WERI-Rb-1 (cell line): ENCODE measurements around the gene NACC2.

ENCODE experiments used
- DNase-seq: peaks from one replicate; pipeline ENCODE4 v3.0.0-alpha.2; 2020
- H3K27ac ChIP-seq: fragments of 250-450 bp; sonication (Bioruptor Pico); 2 replicates; pipeline ENCODE4 v1.5.1; 2020; ENCODE audit warnings: mild to moderate bottlenecking, moderate library complexity
- H3K27me3 ChIP-seq: fragments of 250-450 bp; sonication (Bioruptor Pico); 2 replicates; pipeline ENCODE4 v1.5.1; 2021; ENCODE audit warnings: mild to moderate bottlenecking, low read depth, moderate library complexity; ENCODE audit not compliant: insufficient read depth, severe bottlenecking
- H3K36me3 ChIP-seq: fragments of 250-450 bp; sonication (Bioruptor Pico); 2 replicates; pipeline ENCODE4 v1.5.1; 2020; ENCODE audit warnings: mild to moderate bottlenecking, moderate library complexity
- H3K4me3 ChIP-seq: 2 replicates; pipeline ENCODE4 v1.5.1; 2011; ENCODE audit warnings: low read depth, mild to moderate bottlenecking, control low read depth, low read length
- H3K9me3 ChIP-seq: fragments of 250-450 bp; sonication (Bioruptor Pico); 2 replicates; pipeline ENCODE4 v1.5.1; 2021; ENCODE audit warnings: mild to moderate bottlenecking, moderate library complexity; ENCODE audit not compliant: severe bottlenecking
- TF ChIP-seq, protein P1 (sequence below): IDR thresholded peaks from 2 replicates; pipeline ENCODE4 v1.5.1; 2011; ENCODE audit warnings: low read depth, mild to moderate bottlenecking, control low read depth, inconsistent platforms, low read length

The NACC2 gene

DNA sequence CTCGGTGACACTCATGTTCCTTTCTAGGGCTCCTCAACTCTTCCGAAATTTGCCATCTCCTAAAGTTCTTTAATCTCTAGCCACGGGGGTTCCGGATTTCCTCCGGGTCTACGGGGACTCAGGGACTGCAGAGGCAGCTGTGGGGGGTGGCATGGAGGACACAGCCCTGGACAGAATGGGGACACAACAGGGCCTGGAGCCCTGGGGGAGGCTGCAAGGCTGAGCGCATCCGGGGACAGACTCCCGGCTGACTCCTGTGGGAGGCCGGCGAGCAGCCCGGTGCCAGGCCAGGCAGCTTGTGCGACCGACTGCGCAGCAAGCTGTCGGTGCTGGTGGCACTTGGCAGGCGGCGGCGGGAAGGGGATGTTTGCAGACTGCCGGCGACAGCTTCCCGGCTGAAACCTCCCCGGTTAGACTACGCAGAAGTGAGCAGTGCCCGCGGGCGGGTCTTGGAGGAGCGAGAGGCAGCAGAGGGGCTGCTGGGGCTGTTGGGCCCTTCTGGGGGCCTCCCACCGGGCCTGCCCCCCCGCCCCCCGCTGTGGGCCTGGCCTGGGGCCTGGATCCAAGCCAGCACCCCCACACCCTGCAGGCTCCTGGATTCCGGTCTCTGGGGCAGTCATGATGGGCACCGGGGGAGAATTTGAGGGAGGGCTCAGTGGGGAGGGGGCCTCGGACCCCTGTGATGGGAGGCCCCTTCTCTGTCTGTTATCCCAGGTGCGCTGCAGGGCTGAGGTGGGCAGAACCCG lies 105.2 kb downstream of the NACC2 start:
- Histone ChIP-seq H3K36me3 (no peaks in the 10 kb centered on the region), H3K4me3 (no peak overlapping the region), H3K9me3 (no peaks in the 10 kb centered on the region), H3K27ac (no peak overlapping the region), H3K27me3 (no peaks in the 10 kb centered on the region)
- no peak for DNase-seq
- TF ChIP-seq, protein P1, sequence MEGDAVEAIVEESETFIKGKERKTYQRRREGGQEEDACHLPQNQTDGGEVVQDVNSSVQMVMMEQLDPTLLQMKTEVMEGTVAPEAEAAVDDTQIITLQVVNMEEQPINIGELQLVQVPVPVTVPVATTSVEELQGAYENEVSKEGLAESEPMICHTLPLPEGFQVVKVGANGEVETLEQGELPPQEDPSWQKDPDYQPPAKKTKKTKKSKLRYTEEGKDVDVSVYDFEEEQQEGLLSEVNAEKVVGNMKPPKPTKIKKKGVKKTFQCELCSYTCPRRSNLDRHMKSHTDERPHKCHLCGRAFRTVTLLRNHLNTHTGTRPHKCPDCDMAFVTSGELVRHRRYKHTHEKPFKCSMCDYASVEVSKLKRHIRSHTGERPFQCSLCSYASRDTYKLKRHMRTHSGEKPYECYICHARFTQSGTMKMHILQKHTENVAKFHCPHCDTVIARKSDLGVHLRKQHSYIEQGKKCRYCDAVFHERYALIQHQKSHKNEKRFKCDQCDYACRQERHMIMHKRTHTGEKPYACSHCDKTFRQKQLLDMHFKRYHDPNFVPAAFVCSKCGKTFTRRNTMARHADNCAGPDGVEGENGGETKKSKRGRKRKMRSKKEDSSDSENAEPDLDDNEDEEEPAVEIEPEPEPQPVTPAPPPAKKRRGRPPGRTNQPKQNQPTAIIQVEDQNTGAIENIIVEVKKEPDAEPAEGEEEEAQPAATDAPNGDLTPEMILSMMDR = no peak

DNA sequence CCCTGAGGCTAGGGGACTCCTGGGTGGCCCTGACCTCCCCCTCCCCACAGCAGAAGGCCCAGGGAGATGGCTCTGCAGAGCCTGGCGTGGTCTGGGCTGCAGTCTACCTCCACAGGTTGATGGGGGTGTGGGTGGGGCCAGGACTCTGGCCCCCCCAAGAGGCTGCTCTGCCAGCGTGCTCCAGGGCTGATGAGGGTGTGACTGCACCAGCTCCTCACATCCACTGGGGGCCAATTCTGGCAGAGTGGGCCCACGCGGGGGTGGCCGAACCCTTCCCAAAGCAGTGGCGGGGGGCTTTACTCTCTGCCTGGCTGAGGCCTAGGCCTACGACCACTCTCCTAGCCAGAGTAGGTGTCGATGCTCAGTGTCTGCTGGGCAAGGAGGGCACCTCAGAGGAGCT lies 105.9 kb downstream of the NACC2 start:
- Histone ChIP-seq H3K36me3 (no peaks in the 10 kb centered on the region), H3K27me3 (no peaks in the 10 kb centered on the region), H3K9me3 (no peaks in the 10 kb centered on the region), H3K27ac (no peak overlapping the region), H3K4me3 (no peak overlapping the region)
- no peak for DNase-seq
- TF ChIP-seq, protein P1 = no peak

DNA sequence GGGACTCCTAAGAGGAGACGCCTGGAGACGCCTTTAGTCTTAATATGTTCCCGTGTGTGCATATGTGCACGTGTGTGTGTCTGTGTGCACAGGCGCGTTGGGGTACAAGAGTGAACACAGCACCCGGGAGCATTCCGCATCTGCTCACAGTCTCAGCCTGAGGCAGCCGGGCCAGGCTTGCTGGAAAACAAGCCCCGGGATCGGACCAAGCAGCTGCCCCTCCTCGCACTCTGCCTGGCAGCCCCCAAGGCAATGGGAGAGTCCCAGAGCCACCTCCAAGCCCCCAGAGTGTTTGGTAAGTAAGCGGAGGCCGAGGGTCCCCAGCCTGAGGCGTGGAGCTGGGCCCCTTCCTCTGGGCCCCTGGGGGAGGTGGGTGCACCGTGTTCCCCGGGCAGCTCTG lies 106.6 kb downstream of the NACC2 start:
- TF ChIP-seq, protein P1 = no peak
- no peaks in the 10 kb centered on the region for H3K9me3 ChIP-seq
- H3K4me3 ChIP-seq = no peak overlapping the region
- no peak for DNase-seq
- H3K27me3 ChIP-seq = no peaks in the 10 kb centered on the region
- no peak overlapping the region for H3K27ac ChIP-seq
- H3K36me3 ChIP-seq = no peaks in the 10 kb centered on the region

DNA sequence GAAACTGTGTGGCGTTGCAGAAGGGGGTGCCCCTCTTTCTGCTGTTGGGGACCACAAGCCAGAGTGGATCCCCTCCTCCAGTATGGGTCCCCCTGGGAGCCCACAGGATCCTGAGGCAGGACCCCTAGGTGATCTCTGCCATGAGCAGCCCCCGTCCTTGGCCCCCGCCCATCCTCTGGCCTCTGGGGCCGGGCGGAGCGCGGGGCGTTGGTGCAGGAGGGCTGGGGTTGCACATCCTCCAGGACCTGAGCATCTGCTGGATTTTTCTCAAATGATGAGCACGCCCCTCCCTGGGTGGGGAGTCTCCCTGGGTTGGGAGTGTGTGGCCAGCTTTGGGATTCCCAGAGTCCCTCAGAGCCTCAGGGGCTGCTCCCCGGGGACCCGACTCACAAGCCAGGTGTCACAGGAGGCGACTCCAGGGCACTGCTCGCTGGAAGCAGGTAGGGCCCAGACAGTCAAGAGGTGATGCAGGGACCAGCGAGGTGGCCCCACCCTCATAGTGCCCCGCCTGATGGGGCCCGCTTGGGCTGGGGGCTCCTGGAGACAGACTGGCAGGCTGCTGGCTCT lies 107.2 kb downstream of the NACC2 start:
- no peak overlapping the region for H3K27ac ChIP-seq
- no peak overlapping the region for H3K4me3 ChIP-seq
- H3K27me3 ChIP-seq = no peaks in the 10 kb centered on the region
- no peak for DNase-seq
- TF ChIP-seq, protein P1 = no peak
- no peaks in the 10 kb centered on the region for H3K9me3 ChIP-seq
- H3K36me3 ChIP-seq = no peaks in the 10 kb centered on the region

DNA sequence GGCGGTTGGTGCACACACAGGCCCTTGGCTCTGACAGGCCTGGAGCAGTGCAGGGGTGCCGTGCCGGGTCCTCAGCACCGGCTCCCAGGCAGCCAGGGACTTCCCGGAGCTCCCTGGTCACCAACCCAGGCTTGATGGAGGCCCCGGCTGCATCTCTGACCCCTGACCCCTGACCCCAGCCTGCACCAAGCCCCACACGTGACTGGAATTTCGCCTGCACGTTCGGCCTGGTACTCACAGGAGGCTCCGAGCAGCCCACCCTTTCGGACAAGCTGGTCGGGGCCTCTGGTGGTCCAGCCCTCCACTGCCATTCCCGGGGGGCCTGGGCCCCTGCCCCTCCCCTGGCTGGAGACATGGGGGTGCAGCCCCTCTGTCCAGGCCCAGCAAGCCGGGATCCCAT lies 108.5 kb downstream of the NACC2 start:
- no peaks in the 10 kb centered on the region for H3K27me3 ChIP-seq
- H3K36me3 ChIP-seq = no peaks in the 10 kb centered on the region
- H3K4me3 ChIP-seq = no peak overlapping the region
- H3K9me3 ChIP-seq = no peaks in the 10 kb centered on the region
- no peak for DNase-seq
- no peak overlapping the region for H3K27ac ChIP-seq
- TF ChIP-seq, protein P1 = no peak
